Kidney tubule cell (primary cell): ENCODE measurements around the gene NFKBIB.

Experiments
- DNase-seq: peaks from one replicate; pipeline ENCODE4 v3.0.0-alpha.2; 2018; ENCODE audit warnings: low spot score

Gene NFKBIB

DNA sequence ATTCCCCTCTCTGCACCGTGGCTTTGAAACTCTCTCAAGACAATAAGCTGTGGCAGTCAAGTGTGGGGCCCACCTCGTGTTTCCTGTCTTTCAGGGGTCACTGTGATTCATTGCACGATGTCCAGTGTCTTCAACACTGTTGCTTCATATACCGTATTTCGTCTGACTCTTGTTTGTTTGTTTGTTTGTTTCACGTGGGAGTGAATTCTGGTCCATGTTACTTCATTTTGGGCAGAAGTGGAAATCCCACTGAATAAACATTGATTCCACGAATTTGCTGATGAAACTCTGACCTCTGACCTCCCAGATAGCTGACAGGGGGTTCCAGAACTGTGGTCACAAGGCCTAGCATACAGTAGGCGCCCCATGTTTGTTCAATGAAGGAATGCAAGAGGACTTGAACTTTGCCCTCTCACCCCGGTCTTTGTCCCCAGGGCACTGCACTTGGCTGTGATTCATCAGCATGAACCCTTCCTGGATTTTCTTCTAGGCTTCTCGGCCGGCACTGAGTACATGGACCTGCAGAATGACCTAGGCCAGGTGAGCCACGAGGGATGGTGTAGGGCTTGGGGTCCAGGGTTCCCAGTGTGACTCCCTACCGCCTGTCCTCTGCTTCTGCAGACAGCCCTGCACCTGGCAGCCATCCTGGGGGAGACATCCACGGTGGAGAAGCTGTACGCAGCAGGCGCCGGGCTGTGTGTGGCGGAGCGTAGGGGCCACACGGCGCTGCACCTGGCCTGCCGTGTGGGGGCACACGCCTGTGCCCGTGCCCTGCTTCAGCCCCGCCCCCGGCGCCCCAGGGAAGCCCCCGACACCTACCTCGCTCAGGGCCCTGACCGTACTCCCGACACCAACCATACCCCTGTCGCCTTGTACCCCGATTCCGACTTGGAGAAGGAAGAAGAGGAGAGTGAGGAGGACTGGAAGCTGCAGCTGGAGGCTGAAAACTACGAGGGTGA is 5.1 kb downstream of the NFKBIB start:
- DNase-seq: no peak

DNA sequence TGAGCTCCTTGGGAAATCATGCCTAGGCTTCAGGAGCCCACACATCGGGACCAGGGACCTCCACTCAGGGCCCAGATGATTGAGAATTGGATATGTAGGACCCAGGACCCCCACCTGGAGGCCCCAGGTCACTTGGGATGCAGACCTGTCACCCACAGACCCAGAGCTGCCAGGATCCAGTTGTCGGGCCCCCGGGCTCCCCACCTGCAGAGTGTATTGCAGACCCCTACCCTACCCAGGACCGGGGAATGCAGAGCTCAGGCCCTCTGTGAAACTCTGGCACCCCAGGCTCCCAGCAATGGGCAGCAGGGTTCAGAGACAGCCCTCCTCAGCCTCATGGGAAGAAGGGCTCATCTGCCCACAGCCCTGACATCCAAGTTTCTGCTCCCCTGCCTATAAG is 5.9 kb downstream of the NFKBIB start:
- DNase-seq: no peak

DNA sequence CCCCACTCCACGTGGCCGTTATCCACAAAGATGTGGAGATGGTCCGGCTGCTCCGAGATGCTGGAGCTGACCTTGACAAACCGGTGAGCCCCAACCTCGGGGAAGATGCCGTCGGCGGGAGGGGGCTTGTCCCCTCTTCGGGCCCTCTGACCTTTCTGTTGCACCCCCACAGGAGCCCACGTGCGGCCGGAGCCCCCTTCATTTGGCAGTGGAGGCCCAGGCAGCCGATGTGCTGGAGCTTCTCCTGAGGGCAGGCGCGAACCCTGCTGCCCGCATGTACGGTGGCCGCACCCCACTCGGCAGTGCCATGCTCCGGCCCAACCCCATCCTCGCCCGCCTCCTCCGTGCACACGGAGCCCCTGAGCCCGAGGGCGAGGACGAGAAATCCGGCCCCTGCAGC is 7.5 kb downstream of the NFKBIB start:
- DNase-seq: no peak

DNA sequence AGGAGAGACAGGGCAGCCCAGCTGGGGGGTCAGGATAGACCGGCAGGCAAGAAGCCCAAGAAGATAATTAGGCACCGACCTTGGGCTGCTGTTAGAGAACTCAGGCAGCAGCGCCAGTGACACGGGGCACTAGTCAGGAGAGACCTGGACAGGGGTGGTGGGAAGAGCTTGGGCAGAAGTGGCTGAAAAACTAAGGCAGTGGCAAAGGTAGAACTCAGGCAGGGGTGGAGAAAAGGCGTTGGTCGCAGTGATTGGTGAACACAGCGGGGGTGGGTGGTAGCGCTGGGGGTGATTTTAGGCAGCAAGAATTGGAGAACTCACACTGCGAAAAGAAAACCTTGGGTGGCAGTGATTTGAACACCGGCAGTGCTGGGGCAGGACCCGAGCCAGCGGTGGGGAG is 7.9 kb downstream of the NFKBIB start:
- no peak for DNase-seq

DNA sequence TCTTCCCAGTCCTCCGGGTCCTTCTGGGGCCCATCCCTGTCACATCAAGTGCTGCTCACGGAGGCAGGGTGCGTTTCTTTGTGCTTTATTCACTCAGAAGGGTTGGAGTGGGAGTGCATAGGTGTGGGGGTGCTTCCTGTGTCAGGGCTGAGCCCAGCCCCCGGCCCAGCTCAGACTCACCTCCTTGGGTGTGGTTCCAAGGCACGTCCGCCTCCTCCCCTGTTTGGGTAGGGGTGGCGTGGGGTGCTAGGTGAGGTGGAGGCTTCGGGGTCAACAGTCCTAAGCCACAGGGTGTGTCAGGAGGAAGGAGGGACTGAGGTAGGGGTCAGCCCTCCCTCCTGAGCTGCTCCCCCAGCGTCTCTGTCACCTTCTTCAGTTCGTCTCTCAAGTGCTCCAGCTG is 9.1 kb downstream of the NFKBIB start:
- DNase-seq: no peak

DNA sequence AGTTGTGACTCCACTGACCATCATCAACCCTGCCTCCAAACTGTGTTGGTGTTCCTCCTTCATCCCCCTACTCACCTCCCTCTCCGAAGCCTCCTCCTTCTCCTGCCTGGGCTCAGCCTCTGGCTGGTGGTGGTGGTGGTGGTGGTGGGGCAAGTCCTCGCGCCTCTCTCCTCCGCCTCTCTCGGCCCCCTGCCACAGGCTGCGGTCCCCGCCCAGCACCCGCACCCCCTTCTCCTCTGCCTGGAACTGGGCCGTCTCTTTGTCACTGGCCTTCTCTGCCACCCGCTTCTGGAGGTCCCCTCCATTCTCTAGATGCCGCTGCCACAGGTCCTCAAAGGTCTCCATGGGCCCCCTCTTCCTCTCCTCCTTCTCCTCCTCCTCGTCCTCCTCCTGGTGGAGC is 10.7 kb downstream of the NFKBIB start:
- DNase-seq: no peak

DNA sequence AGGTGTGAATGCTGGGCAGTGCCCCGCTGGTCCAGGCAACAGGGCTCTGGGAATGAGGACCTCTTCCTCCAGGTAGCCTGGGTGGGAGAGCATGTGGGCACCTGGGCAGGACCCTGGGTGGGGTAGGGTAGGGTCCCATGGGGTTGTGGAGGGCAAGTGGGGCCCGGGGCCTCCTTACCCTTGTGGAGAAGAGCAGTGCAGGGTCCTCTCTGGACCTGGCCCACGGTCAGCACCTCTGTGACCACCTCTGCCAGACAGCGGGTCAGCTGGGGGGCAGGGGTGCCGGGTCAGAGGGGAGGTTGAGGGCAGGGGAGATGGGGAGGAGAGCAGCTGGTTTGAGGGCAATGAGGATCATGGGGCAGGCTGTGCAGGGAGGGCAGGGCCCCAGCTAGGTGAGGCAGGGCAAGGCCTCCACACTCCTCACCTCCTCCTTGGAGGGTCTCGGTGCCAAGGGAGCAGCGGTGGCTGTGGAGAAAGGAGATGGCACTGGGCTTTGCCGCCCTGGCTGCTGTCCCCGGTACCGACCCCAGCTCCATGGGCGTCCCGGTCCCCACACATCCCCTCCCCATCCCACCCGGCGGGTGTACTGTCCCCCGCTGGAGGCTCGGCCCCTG is 11.7 kb downstream of the NFKBIB start:
- DNase-seq: no peak

DNA sequence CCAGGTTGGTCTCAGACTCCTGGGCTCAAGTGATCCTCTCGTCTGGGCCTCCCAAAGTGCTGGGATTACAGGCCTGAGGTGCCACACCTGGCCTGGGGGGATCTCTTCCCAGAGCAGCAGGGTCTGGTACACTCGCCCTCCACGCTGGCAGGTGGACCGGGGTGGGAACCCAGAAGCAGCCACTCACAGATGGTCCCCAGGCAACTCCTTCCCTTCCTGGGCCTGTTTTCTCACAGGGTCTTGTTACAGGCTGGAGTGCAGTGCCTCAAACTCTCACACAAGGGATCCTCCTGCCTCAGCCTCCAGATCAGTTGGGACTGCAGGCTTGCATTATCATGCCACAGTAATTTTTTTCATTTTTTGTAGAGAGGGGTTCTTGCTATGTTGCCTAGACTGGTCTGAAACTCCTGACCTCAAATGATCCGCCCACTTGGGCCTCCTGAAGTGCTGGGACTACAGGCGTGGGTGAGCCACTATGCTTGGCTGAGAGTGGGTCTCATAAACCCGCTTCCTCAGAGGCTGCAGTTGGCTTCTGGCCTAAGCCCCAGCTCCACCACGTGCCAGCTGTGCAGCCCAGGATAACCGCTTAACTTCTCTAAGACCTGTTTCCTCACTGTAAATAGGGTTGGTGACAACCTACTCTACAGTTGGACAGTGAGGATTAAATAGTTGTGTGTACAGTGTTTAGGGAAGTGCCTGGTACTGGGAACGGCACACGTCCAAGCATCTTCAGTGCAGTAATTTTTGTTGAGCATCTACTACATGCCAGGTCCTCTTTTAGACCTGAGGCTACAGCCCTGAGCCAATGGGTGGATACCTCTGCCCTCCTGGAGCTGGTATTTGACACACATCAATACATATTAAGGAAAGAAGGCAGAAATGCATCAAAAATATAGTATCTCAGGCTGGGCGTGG is 13.1 kb downstream of the NFKBIB start:
- no peak for DNase-seq

DNA sequence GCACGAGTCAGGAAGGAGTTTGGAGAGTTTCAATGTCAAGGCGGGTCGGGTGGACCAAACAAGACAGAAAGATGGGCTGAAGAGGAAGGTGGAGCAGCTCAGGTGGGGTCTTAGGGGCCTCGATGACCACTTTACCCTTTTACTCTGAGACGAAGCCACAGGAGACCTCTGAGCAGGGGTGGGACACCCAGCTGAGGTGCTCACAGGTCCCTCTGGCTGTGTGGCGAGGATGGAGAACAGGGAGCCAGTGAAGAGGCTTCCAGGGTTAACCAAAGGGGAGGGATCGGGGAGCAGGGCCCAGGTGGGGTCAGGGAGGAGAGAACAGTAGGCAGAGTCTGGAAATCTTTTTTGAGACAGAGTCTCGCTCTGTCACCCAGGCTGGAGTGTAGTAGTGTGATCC is 14.2 kb downstream of the NFKBIB start:
- DNase-seq: no peak

DNA sequence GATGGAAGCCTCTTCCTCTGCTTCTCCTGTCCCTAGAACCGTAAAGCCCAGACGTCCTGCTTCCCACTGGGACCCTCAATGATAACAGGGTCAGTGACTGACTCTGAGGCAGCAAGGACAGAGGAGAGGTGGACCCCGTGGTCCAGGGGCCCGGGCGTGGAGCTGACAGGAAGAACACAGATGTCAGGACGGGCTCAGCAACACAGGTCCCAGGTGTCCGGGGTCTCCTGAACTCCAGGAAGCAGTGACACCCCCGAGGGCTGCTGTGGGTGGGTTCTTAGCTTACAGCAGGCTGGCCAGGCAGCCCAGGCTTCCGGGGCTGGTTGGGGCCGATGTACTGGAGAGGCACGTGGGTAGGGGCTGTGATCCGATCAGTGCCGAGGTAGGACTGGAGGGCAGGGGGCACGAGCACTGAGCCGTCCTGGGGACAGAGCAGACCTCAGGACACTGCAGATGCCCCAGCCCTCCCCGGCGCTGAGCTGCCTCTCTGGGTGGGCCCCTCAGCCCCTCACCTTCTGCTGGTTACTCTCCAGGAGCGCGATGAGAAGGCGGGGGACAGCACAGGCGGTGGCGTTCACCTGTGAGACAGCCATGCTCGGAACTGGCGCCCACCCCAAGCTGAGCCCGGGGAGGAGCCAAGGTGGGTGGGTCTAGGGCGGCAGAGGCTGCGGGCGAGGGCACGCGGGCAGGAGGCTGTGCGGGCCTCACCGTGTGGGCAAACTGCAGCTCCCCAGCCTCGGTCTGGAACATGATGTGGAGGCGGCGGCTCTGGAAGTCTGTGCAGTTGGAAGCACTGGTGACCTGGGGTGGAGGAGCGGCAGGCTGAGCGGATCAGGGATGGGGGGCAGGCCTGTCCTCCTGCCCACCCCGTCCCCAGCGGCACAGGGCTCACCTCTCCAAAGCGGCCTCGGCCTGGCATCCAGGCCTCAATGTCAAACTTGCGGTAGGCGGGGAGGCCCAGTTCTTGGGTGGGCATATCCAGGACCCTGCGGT is 15.9 kb downstream of the NFKBIB start:
- DNase-seq: no peak

DNA sequence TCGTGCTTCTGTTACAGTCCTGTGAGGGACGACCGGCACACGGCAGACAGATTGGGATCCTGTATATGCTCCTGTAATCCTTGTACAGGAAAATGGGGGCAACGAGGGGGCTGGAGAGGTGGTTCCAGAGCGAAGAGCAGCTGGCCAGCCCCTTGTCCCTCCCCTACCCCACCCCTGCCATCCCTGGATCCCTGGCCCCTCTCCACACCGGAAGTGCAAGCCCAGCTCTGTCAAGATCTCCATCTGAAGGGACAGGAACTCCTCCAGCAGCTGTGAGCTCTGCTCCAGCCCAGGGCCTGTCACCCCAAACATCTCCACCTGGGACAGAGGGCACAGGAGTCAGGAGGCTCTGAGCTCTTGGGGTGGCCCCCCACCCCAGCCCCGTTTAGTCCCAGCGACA is 17.7 kb downstream of the NFKBIB start:
- no peak for DNase-seq

DNA sequence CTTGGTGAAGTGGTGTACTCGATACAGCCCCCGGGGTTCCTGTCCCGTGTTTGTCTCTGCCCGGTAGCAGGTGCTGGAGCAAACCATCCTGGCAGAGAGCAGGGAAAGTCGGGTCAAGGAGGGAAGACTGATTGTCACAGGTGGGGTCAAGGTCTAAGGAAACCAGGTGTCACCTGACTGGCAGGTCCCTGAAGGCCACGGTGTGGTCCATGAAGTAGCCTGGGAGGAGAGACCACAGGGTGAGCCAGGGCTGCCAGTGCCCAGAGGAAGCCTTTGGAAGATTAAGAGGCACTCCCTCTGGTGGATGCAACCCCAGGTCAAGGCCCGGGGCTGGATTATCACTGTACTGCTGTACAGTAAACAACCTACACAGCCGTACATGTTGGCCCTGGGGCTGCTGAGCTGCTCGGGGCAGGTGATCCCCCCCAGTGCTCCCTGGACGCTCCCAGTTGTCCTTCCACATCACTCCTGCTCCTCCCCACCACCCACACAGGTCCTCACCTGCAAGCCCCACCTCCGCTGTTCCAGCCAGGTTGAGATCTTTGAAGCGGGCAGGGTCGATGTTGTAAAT is 18.2 kb downstream of the NFKBIB start:
- peak; percentile 19 for DNase-seq

DNA sequence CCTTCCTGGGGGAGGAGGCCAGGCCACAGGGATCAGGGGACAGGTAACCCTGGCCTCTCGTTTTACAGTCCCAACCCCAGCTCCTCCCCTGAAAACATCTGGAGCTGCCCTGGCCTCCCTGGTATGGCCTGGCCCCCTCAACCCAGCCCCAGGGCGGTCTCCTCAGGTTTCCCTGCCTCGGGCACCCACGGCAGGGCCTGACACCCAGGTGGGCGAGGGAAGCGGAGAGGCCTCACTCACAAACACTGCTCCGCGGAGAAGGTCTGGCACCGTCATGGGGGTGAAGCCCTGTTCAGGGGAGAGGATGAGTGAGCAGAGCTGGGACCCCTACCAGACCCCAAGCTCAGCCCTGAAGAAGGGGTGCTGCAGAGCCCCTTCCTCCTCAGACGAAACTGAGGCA is 18.8 kb downstream of the NFKBIB start:
- DNase-seq: no peak

DNA sequence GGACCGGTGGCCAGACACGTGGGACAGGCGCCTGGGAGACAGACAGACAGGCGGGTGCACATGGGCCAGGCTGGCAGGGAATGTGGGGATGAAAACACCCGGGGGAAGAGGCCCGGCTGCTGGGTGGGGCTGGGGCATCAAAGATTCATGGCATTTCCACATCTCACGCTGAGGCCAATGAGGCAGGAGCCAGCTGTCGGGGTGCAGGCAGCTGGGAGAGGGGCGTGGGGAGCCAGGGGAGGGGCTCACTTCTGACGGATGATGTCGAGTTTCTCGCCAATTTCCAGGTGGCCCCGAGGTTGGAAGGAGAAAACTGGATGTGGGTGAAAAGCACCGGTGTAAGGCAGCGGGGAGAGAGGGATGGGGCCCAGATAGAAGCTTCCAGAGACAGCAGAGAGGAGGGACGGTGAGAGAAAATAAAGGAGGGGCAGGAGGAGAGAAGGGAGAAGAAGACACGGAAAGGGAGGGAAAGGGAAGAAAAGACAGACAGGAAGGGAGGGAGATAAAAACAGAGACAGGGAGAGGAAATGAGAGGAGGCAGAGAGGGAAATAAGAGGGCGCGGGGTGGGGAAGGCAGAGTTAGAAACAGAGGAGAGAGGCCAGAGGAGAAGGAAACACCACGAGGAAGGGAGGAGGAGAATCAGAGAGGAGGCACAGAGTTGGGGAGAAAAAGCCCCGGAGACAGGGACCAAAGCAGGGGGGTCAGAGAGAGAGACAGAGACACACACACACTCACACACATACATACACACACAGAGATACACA is 20.2 kb downstream of the NFKBIB start:
- no peak for DNase-seq

DNA sequence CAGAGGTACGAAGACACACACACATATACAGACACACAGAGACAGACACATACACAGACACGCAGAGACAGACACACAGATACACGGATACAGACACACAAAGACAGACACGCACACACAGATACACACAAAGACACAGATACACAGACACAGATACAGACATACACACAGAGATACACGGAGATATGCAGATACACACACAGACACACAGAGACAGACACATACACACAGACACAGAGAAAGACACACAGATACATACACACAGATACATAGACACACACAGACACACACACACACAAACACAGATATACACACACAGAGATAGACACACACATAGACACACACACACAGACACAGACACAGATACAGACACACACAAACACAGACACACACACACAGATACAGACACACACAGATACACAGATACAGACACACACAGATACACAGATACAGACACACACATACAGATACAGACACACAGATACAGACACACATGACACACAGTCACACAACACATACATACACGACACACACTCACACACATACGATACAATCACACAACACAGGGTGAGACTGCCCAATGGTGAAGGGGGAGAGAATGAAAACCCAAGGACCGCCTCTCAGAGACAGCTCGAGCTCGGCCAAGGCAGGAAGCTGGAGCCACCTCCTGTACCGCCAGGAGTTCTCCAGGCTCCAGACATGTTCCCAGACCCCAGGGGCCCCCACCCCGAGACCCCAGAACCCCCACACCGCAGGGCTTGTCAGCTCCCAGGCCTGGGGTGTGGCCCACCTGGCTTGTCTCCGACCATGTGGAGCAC is 21.0 kb downstream of the NFKBIB start:
- DNase-seq: no peak

DNA sequence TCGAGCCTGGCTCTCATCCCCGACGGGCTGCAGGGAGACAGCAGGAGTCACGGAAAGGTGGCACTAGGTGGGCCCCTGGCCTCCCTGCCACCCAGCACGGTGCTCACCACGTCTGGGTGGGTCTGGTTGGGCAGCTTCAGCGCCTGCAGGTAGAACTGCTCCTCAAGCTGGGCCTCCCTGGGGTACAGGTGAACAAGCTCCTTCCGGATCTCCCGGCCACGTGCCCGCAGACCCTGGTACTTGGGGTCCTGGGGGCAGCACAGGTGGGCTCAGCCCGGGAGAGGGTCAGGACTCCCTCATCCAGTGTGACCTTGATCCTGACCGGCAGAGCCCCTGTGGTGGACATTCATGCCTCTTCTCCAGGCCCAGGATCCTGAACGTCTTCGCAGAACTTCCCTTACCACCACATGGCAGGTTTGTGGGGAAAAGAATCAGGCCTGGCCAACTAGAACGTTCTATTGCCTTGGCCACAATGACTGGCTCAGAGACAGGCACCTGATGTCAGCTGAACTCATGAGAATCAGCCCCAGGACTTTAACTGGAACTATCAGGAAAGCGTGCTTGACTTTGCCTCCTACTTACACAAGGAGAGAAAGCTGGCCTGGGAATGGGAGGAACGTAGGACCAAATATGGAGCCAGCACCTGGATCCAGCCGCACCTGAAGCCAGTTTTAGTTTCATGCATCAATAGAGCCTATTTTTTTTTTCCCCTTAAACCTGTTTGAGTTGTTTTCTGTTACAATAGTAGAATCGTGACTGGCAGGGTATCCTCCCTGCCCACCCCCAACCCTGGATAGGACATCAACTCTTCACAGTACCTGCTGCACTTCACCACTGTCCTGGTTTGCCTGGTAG is 21.9 kb downstream of the NFKBIB start:
- no peak for DNase-seq

DNA sequence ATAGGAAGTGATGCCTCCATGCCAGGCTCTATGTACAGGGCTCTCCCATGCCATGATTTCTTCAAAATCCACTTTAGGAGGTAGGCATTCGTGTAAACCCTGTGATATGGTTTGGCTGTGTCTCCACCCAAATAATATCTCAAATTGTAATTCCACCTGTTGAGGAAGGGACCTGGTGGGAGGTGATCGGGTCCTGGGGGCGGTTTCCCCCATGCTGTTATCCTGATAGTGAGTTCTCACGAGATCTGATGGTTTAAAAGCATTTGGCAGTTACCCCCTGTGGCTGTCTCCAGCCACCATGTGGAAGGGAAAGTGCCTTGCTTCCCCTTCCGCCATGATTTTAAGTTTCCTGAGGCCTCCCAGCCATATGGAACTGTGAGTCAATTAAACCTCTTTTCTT is 22.7 kb downstream of the NFKBIB start:
- no peak for DNase-seq

DNA sequence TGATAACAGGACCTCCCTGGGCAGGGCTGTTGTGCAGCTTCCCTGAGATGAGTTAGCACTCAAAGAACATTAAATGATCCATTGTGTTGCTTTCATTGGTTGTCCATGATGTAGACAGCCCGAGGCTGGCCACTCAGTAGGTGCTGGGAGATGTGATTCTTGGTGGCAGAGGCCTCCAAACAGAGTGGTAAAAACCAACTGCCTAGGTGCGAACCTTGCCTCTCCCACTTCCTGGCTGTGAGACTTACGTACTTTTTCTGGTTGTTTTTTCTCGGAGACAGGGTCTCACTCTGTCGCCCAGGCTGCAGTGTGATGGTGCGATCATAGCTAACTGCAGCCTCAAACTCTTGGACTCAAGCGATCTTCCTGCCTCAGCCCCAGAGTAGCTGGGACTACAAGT is 24.6 kb downstream of the NFKBIB start:
- DNase-seq: no peak
